CD4-positive, alpha-beta T cell treated with Interleukin-6 at 100 ng/mL for 8 hours (primary cell): ENCODE data around the gene ANKRD40CL.

ENCODE experiments used
- DNase-seq: peaks from one replicate; pipeline ENCODE4 v3.0.0-alpha.2; 2020; ENCODE audit warnings: mixed read lengths, low spot score

The ANKRD40CL gene

GRCh38 chr17:50715471-50715870 is 51.8 kb downstream of the ANKRD40CL start:
- DNase-seq: no peak

GRCh38 chr17:50712641-50713040 is 54.7 kb downstream of the ANKRD40CL start:
- DNase-seq: no peak
